GM19035 (cell line): ENCODE measurements around the gene GPR158.

Experiments
- ATAC-seq: cut with Tn5 transposase; IDR thresholded peaks from one replicate; pipeline ENCODE4 v1.9.1; 2021; ENCODE audit not compliant: unreplicated experiment

Gene GPR158

DNA sequence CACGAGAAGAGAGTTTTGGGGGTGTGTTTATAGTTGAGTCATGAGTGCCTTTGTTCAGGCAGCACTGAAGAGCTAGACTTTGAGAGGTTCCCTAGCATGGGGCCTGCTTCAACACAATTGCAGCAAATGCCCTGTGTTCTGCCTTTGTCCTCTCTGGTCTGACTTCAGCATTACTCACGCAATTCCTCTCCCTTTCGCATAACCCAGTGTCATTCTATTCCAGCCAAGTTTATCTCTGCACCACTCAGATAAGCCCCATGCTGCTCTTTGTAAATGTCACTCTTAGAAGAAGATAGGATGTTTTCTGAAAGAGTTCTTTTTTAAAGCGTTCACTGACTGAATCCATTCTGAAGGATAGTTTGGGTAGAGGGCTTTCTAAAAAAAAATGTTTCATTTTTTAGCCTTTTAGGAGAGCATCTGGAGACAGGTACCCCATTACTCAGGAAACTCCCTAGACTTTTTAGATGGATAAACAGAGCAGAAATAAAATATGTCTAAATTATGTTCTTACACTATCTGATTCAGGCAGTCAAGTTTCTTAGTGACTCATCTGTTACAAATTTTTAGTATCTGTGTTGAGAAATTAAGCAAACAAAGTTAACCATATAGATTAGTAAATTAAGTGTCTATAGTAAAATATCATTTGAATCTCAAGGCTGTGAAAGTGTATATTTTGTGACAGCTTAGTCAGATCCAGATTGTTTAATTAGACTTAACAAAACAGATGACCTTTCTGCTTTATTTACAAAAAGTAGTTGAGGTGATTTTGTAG is 318.5 kb downstream of the GPR158 start:
- ATAC-seq = no peak

DNA sequence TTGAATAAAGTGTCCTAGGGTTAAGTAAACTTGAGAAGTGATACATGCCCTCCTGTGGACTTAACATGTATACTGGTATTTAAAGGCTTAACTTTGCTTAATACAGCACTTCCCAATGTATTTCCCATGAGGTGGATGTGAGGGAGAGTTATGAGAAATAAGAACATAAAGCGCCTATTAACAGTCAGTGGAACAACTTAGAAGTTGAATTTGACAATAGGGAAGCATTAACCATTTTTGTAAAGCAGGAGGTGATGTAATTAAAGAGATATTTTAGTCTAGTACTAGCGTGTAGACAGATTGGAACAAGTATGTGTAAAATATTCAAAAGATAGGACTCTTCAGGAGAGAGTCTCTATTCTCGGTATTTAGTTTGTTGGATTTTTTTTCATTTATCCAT is 322.4 kb downstream of the GPR158 start:
- ATAC-seq = no peak

DNA sequence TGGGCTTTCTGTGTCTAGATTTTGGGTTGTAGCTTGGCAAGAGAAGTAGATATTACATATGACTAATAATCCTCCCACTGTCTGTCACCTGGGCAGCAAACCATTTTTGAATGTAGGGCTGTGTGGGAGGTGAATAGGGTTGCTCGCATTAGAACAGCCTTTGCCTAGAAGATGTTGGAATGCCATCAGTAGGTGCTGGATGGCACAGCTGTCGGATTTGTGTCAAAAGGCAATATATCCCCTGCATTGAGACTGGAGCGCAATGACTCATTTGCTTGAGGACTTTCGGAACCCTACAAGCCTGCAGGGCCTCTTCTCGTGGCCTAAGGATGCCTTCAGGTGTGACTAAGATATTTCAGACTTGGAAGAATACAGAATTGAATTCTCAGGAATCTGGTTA is 323.8 kb downstream of the GPR158 start:
- no peak for ATAC-seq

DNA sequence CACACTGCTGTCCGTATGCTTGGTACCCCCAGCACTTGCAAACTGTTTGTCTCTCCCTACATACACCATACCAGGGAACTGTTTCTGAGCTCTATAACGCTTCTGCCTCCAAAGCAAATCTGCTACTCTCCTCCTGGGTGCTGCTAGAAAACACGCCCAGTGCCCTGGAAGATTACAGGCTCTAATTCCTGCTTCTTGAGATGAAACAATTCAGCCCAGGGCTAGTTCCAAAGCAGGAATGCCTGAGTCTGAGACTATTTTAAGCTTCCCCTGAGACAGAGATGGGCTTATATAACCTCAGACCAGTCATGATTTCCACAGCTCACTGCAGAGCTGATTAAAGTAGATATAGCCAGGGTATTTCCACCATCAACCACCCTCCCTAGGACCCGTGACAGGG is 327.1 kb downstream of the GPR158 start:
- ATAC-seq = no peak

DNA sequence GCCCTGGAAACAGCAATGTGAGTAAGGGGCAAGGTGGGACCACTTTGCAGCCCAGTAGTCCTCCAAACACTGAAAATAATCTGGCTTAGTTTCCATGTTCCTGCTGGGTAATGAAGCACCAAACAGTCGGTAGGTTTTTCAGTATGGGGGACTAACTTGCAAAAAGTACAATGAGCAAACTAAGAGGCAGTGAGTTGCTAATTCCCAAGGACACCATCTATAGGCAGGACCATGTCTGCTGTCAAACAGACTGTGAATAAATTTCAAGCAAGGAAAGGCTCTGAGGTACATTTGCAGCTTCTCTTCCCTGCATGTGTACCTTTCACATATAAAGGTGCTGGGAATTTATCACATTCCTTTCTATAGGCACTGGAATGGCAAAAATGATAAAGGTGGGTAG is 327.7 kb downstream of the GPR158 start:
- no peak for ATAC-seq

DNA sequence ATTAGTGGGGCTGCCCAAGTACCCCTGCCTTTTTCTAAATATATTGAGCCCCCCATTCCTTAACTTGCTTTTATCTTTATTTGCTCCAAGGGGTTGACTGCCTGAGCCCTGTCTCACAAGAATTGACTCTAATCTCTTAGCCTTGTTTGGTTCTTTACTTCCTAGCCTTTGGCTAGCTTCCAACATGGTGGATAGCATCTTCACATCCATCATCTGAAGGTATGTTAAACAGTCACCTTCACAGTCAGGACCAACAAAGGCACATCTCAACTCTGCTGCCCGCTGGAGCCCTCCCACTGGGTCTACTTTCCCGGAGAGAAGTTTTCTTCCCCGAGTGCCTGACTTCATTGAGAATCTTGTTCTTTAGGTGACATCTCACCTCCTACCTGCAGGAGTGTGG is 329.5 kb downstream of the GPR158 start:
- ATAC-seq = no peak

DNA sequence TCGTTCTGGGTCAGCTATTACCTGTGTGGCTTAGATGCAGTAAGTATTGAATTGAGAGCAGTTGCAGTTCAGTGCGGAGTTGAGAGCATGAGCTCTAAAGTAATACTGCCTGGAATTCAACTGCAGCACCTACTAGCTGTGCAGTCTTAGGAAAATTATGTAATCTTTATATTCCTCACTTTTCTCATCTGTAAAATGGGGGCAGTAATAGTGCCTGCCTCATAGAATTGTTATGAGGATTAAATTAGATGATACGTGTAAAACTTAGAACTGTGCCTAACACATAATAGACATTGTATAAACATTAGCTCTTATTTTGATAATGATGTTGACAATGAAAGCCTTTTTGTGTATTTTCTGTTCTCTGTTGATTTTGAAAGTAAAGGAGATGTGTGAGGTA is 330.0 kb downstream of the GPR158 start:
- no peak for ATAC-seq

DNA sequence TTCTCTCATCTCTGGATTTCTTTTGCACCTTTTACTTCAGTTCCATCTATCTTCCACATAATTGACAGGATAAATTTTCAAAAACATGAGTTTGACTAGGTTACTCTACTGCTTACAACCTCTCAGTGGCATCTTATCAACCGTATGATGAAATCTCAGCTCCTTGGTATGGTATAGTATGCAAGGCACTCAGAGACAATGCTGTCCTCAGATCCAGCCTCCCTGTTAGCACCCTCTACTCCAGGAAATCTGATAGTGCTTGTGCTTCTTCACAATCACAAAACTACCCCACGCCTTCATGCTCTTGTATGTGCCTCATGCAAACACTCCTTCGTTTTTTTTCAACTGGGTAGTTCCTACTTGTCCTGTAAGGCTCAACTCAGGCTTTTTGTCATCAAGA is 330.7 kb downstream of the GPR158 start:
- ATAC-seq = no peak

DNA sequence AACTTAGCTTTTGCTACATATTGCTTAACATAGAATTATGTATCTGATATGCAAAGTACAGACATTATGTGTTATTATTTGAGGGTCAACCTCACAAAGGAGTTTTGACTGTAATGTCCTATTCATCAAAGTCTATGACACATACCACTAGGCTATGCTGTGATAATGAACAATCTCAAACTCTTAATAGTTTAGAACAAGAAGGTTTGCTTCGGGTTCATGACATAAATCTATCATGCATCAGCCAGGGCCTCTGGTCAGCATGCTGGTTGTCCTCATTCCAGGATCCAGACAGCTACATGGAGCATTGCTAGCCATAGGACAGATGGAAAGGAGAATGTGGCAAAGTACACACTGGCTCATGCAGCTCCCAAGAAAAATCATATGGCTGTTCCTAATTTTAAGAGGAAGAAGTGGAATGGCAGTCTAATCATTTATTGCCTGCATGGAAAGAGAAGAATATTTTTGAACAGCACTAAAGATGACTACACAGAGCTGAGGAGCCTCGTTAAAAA is 332.1 kb downstream of the GPR158 start:
- ATAC-seq = no peak

DNA sequence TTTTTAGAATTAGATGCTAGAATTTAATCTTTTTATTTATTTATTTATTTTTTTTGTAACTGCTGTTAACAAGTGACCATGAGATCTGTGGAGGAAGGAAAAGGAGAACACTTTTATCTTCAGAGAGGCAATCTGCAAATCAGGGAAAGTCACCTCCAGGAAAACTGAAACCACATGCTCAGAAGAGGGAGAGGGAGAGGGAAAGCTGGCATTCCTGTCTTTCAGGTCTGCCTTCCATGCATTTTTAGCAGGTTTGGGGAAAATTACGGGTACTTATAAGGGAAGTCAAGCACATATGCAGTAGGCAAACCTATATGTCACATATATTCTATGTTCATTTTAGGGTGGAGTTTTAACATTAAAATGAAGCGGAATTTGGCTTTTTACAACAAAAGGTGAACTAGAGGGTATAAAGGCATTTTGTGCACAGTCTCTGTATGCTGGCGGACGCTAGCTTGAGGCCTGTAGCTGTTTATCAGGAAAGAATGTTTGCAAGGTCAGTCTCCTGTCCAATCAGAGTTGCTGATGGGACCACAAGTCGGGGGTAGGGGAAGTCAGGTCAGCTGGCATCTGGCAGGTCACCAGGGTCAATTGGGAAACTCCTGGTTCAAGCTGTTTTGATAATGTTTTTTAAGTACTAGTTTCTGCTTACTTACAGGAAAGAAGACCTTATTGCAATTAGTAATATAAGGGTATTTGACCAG is 333.5 kb downstream of the GPR158 start:
- ATAC-seq = no peak

DNA sequence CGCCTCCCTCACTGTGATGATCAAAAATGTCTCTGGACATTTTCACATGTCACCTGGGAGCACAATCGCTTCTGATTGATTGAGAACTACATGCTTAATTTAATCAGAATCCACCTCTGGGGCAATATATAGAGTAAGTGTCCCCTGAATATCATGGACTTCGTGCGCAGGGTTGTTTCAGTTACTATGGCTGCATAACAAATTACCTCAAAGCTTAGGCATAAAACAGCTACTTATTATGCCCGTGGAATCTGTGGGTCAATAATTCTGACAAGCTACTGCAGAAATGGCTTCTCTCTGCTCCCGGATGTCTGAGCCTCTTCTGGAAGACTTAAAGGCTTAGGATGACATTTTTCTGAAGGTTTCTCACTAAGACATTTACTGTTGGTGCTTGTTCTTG is 334.4 kb downstream of the GPR158 start:
- ATAC-seq = no peak

DNA sequence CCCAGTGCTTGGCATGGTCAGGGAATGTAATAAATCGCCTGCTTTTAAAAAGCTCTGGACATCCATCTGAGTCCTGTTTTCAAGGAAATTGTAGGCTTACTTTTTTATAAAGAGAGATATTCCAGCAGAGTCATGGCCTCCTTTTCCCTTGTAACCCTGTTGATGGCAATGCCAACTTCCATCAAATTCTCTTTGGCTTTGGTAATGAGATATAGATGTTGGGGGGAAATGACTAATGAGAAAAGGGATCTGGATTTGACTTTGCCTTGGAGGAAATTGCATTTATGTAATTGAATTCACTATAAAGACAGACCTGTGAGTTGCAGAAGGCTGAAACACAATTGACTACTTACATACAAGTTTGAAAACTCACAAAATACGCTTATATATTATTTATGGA is 347.5 kb downstream of the GPR158 start:
- ATAC-seq = no peak

DNA sequence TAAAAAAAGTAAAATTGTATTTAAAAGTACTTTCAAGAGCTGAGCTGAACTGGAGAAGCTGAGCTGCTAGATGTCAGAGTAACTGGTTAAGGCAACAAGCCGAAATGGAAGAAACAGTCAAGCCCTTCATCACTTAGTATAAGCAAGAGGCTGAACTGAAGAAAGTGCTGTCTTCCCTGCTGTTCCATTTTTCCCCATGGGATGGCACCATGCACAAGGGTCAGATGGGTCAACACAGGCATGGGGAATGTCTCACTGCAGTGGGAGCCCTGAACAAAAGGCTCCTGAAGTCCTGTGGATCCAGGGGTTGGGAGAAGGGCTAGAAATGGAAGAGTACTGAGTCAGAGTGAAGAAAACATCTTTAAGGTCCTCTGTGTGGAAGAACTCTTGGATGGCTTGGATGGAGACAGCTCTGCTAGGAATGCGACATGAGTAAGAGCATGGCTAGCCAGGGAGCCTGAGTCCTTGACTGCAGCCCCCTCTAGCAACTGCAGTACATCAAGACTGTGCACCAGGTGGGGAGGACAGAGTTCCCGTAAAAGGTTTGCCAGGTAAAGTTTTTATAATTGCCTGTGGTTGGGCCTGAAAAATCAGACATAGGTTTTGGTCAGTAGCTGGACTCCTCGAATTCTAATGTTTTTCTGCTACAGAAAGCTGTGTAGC is 348.3 kb downstream of the GPR158 start:
- no peak for ATAC-seq

DNA sequence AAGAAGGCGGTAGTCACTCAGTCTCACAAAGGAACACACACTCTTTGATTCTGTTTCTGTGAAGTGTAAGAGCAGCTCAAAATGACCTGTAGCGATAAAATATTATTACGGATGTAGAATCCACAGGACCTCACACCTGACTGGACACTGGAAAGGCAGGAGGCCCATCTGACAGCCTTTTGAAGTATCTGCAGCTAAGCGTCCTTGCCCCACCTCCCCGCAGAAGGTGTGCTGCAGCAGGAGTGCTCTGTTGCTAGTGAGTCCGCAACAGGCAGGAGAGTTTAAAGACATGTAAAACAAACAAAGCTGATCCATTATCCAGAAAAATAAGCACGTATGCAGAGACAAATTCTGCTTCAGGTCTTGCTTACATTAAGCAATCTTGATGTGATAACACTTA is 355.5 kb downstream of the GPR158 start:
- ATAC-seq = no peak

DNA sequence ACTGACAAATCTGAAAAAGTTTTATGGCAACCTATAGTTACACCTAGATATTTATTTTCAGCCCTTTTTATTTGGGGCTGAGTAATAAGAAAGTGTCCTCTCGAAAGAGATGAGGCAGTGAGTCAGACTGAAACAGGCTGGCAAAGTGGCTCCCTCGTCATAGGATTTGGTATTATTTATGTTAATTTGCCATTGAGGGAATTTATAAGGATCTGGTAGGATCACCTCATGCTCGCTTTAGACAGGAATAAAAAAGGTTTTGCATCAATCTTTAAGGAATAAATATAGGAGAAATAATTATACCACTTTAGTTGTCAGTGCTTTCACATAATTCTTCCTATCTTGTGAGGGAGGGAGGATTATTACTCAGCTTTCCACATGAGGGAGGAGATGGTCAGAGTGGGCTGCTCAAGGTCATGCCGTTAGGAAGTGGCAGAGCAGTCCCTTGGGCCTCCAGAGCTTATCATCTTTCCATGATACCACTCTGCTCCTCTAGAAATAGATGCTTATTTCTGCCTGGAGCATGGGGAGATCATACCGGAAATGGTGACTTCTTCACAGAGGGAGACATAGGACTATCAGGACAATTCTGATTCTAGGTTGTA is 356.8 kb downstream of the GPR158 start:
- no peak for ATAC-seq

DNA sequence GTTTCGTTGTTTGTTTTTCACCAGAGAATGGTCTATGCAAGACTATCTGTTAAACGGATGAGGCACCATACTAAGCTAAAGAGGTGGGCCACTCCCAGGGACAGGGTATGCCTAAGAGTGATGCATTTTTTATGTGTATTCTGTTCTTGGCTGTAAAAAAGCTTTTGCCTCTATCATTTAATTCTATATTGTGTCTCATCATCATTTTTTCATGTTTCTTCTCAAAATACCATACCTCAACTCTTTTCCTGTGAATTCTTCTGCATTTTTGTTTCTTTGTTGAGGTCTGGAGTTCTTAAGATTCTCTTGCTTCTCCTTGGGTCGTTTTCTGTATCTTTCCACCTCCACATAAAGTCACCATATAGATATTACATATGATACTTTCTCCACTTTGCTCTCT is 357.4 kb downstream of the GPR158 start:
- no peak for ATAC-seq

DNA sequence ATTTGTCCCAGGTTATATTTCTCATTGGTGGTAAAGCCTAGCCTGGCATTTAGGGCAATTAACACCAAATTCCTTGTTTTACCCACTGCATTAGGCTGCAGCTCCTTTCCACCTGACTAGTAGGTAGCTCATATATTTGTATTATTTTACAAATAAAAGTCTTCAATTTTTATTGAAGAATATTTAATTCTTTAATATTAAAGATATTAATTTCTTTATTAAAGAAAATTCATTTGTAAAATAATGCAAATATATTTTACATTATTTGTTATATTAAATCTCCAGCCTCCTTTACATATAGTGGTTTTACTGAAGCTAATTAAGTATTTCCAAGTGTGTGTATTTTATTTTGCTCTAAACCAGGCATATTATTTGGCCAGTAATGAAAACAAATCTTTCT is 361.2 kb downstream of the GPR158 start:
- ATAC-seq = no peak

DNA sequence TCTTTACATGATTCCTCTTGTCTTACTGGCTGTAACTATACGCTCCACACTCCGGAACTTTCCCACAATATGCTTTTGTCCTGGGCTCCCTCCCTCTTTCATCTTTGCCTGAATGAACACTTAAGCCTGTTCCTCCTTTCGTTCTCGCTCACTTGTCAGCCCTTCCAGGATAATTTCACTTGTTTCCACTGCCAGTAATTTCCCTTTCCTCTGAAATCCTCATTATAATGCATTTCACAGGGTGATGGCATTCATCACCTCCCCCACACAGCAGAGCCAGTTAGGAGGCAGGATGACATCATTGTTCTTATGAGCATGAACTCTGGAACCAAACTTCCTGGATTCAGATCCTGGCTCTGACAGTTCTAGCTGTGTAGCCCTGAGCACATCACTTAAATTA is 372.6 kb downstream of the GPR158 start:
- no peak for ATAC-seq

DNA sequence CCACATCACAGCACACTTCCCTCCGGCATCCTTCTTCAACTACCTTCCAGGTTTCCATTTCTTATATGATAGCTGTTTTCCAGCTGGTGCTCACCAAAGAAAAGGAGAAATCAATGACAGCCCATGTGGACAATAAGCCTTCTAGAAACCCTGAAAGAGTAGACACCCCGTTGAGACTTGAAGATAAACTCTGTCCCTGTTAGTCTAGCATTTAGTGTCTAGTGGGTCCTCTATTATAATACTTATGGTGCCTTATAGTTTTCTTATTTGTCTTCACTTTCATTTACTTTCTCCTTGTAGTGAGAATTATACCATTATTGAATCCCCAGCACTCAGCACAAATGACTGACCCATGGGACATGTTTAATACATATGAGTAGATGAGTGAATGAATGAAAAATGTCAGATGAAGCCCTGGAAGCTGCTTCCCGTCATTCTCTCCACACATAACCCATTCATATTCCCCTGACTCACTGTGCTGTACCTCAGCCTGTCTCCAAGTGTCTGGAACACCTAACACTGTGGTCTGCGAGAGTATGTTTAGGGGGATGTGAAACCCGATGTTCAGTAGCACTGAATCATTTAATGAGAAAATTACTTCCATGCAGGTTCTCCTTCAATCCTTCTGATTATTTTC is 377.6 kb downstream of the GPR158 start:
- no peak for ATAC-seq

DNA sequence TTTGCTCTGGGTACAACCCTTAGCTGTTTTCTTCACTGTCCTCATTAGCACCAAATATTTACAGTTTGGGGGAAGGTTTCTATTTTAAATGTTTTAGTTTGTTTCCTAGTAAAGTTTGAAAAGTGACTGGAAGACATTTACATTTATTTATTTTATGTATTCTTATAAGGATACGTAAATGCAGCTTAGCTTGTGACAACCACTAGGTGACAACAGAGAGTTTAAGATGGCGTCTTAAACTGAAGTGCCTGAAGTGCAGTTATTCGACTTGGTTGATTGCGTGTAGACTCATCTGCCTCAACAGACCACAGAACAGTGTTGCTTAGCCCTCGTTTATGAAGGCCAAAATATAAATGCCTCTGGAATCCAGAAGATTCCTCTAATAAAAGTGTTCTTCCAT is 381.1 kb downstream of the GPR158 start:
- ATAC-seq = no peak

DNA sequence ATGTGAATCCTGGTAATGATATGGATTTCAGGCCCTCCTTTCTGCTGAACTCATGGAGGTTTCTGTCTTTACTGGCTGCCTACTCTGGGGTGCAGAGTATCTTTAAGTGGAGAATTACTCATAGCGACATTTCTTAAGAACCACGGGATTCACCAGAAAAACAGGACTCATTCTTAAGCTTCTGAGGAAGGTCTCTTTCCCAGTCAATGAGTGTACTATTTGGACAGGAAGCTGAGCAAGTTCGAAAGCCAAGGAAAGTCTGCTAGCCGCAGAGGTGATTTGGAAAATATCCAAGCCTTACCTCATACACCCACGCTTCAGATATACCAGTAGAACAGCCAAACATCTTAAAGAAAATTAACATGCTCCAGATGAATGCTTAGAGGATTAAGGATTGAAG is 381.7 kb downstream of the GPR158 start:
- no peak for ATAC-seq
